Fibroblast of the aortic adventitia (primary cell): ENCODE measurements around the gene XYLT1. TPM values are rescaled to one million over a fixed set of nuclear protein-coding genes. Genes with fewer than 3 reads are reported as not detected.
A peak's percentile ranks its signal among the peaks of the same experiment; 100 is the strongest.

ENCODE experiments used
- DNase-seq: peaks from one replicate; pipeline ENCODE4 v3.0.0-alpha.2; 2010; ENCODE audit warnings: low read depth
- H3K4me3 ChIP-seq: 2 replicates; pipeline ENCODE4 v1.5.1; 2011; ENCODE audit warnings: low read depth, mild to moderate bottlenecking, control low read depth, low read length, moderate library complexity
- CTCF ChIP-seq: IDR thresholded peaks from 2 replicates; pipeline ENCODE4 v1.5.1; 2011; ENCODE audit warnings: mild to moderate bottlenecking, low read length, control low read depth, inconsistent platforms; ENCODE audit not compliant: insufficient read depth
- total RNA-seq: library from RNA; depleted of rRNA; stranded (reverse); fragments of >200 nt; gene quantifications from 2 replicates; pipeline ENCODE4 v1.2.3, GENCODE V29; 2012; ENCODE audit warnings: low replicate concordance

The XYLT1 gene
- total RNA-seq, 1 donor, result 32.7 TPM

GRCh38 chr16:17362946-17363345 lies 107.8 kb downstream of the XYLT1 start:
- H3K4me3 ChIP-seq, result no peak overlapping the region
- no peak for TF ChIP-seq CTCF
- DNase-seq, result no peak

- H3K4me3 ChIP-seq, result no peak overlapping the region
- TF ChIP-seq CTCF, result no peak
- DNase-seq, result no peak
Measured at GRCh38 chr16:17362183-17362582, 108.6 kb downstream of the XYLT1 start.

GRCh38 chr16:17360693-17361122 lies 110.1 kb downstream of the XYLT1 start:
- no peak for DNase-seq
- no peak overlapping the region for H3K4me3 ChIP-seq
- no peak for TF ChIP-seq CTCF

- TF ChIP-seq CTCF, result no peak
- peak; percentile 48 for DNase-seq
- H3K4me3 ChIP-seq, result no peak overlapping the region
Measured at GRCh38 chr16:17359788-17360390, 110.9 kb downstream of the XYLT1 start.

GRCh38 chr16:17358846-17359245 lies 111.9 kb downstream of the XYLT1 start:
- no peak overlapping the region for H3K4me3 ChIP-seq
- peak; percentile 40 for DNase-seq
- no peak for TF ChIP-seq CTCF

GRCh38 chr16:17358355-17358754 lies 112.4 kb downstream of the XYLT1 start:
- no peak overlapping the region for H3K4me3 ChIP-seq
- no peak for TF ChIP-seq CTCF
- DNase-seq, result no peak
